ENCODE results near the gene EGFR. TPM values are rescaled to one million over a fixed set of nuclear protein-coding genes. Genes with fewer than 3 reads are reported as not detected.

Gene EGFR
- total RNA-seq, 1 donor from 2014 or later = 19.4 TPM

DNA sequence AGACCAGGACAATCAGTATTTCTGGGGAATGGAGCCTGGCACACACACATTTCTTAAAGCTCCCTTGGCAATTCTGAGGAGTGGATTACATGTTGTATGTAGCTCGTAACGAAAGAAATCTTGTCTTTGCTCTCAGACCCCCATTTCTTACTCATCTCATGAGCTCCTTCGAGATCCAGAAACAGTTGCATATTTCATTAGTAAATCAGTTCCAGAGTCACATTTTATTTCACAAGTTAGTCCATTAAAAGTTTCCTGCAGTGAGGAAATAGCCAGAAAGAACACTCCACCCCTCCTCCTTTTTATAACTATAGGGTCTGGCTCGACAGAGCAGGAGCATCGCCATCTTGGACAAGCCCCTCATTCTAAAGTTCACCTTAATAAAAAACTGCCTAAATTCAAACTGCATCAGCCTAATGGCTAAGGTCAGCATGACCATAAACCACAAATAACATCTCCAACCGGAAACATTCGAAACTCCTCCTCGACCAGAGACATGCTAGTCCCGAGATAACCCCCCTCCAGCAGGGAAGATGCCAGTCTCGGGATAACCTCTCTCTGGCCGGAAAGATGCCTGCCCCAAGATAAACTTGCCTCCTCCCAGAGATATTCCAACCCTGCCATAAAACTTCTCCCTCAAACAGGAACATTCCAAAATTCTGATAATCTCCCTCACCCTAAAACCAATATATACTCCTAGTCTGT, 7.4 kb downstream of the EGFR start:
- peaks cover 19% of the 10 kb centered on the region for H3K4me1 Mint-ChIP-seq

DNA sequence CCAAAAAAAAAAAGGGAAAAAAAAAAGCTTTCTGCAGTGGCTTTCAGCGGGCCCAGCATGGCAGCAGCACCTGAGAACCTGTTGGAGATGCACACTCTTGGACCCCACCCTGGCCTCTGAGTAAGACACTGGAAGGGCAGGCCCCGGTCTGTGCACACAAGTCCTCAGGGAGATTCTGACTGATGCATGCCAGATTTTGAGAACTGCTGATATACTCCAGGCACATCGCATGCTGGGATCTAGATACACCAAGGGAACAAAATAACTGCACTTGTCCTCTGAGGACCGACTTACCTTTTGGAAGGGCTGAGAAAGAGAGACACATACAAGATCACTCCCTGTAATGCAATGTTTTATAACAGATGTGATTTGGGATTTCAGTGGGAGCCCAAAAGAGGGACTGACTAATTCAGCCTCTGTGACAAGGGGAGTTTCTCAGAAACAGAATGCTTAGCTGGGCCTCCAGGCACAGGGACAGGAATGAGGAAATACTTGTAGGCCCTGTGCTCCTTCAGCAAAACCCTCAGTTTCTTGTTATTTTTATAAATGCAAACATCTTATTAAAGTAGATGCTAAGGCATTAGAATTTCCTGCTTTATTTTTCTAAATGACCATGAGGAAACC, 8.2 kb downstream of the EGFR start:
- Mint-ChIP-seq H3K9me3 (no peaks in the 10 kb centered on the region), H3K4me1 (peaks cover 19% of the 10 kb centered on the region), H3K27ac (peak overlapping the region; percentile 94), H3K4me3 (no peak overlapping the region), H3K36me3 (no peaks in the 10 kb centered on the region), H3K27me3 (ENCODE audit: low read depth) (peaks cover 8% of the 10 kb centered on the region)
- DNase-seq (ENCODE audit: low spot score in 2 of 2, unreplicated experiment in 2 of 2) = no peak
- TF ChIP-seq, protein P1, sequence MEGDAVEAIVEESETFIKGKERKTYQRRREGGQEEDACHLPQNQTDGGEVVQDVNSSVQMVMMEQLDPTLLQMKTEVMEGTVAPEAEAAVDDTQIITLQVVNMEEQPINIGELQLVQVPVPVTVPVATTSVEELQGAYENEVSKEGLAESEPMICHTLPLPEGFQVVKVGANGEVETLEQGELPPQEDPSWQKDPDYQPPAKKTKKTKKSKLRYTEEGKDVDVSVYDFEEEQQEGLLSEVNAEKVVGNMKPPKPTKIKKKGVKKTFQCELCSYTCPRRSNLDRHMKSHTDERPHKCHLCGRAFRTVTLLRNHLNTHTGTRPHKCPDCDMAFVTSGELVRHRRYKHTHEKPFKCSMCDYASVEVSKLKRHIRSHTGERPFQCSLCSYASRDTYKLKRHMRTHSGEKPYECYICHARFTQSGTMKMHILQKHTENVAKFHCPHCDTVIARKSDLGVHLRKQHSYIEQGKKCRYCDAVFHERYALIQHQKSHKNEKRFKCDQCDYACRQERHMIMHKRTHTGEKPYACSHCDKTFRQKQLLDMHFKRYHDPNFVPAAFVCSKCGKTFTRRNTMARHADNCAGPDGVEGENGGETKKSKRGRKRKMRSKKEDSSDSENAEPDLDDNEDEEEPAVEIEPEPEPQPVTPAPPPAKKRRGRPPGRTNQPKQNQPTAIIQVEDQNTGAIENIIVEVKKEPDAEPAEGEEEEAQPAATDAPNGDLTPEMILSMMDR (IDR thresholded peaks at IDR 0.05; ENCODE audit: unreplicated experiment) = no peak

More for the DNA sequence above, 7.4 kb downstream of the EGFR start:
- no peaks in the 10 kb centered on the region for H3K9me3 Mint-ChIP-seq
- H3K4me3 Mint-ChIP-seq = no peak overlapping the region
- no peak for DNase-seq (ENCODE audit: low spot score in 2 of 2, unreplicated experiment in 2 of 2)
- H3K36me3 Mint-ChIP-seq = no peaks in the 10 kb centered on the region
- peaks cover 15% of the 10 kb centered on the region for H3K27me3 Mint-ChIP-seq (ENCODE audit: low read depth)
- H3K27ac Mint-ChIP-seq = peak overlapping the region; percentile 94
- TF ChIP-seq, protein P1 (IDR thresholded peaks at IDR 0.05; ENCODE audit: unreplicated experiment) = no peak

DNA sequence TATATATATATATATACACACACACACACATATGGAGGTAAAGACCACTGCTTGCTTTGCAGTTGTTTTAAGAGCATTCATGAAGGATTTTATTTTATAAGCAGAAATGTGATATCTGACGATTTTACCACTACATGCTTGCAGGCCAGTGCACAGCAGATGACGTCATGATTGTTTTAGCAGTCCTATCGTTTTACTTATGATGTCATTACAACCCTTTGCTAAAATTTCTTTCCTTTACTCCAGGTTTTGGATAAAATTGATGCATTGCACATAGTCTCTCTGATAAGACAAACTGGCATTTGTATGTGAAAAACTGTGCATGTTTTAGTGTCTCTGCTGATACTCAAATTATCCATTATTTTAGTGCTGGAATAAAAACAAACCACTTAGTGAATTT, 9.2 kb downstream of the EGFR start:
- no peaks in the 10 kb centered on the region for H3K9me3 Mint-ChIP-seq

DNA sequence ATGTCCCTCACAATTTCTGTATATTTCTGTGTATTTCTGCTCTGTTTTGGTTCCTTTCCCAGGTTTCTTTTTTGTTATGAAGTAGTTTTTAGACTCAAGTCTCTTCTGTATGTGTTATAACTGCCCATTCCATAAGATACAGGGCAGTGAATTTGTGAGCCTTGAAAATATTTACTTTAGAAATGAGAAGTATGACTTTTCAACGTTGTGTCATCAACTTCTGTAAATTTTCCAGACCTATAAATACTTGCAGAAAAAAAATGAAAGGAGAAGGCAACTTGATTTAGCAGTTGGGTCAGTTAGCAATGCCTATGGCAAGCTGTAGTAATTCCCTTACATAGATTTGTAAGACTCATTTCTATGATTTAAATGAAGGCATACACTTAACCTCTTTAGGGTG, 11.5 kb downstream of the EGFR start:
- H3K9me3 Mint-ChIP-seq = no peaks in the 10 kb centered on the region
- no peaks in the 10 kb centered on the region for H3K27me3 Mint-ChIP-seq (ENCODE audit: low read depth)
- H3K36me3 Mint-ChIP-seq = no peaks in the 10 kb centered on the region
- no peak for DNase-seq (ENCODE audit: low spot score in 2 of 2, unreplicated experiment in 2 of 2)
- no peak overlapping the region for H3K4me3 Mint-ChIP-seq
- TF ChIP-seq, protein P1 (IDR thresholded peaks at IDR 0.05; ENCODE audit: unreplicated experiment) = no peak
- H3K27ac Mint-ChIP-seq = no peak overlapping the region
- H3K4me1 Mint-ChIP-seq = peaks cover 19% of the 10 kb centered on the region

More for the DNA sequence above, 9.2 kb downstream of the EGFR start:
- Mint-ChIP-seq H3K4me1 (peaks cover 19% of the 10 kb centered on the region), H3K27me3 (ENCODE audit: low read depth) (peaks cover 3% of the 10 kb centered on the region), H3K27ac (no peak overlapping the region), H3K36me3 (no peaks in the 10 kb centered on the region), H3K4me3 (no peak overlapping the region)
- TF ChIP-seq, protein P1 (IDR thresholded peaks at IDR 0.05; ENCODE audit: unreplicated experiment) = no peak
- no peak for DNase-seq (ENCODE audit: low spot score in 2 of 2, unreplicated experiment in 2 of 2)

DNA sequence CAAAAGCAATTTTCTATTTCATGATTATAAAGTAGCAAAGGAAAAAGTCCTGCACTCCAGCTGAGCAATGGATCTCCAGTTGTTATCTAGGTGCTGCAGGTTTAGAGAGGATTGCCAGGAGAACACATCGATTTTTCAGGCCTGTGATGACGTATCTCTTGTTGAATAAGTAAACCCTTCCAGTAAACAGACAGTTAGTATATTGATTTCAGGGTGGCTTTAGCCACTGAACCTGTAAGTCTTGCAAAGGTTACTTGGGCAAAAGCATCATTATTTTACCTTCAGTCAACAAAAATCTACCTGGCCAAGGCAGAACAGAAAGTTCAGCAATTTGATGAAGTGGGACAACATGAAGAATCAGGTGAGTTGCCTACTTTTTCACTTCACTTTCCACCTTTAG, 12.3 kb downstream of the EGFR start:
- Mint-ChIP-seq H3K27ac (no peak overlapping the region), H3K36me3 (no peaks in the 10 kb centered on the region), H3K9me3 (no peaks in the 10 kb centered on the region), H3K4me3 (no peak overlapping the region), H3K27me3 (ENCODE audit: low read depth) (no peaks in the 10 kb centered on the region), H3K4me1 (peaks cover 19% of the 10 kb centered on the region)
- DNase-seq (ENCODE audit: low spot score in 2 of 2, unreplicated experiment in 2 of 2) = no peak
- TF ChIP-seq, protein P1 (IDR thresholded peaks at IDR 0.05; ENCODE audit: unreplicated experiment) = no peak

Measured in mesothelial cell of epicardium (in vitro differentiated cells).